HG02973 (cell line): ENCODE results near the gene DIAPH1.

Experiments
- ATAC-seq: cut with Tn5 transposase; IDR thresholded peaks from one replicate; pipeline ENCODE4 v1.9.1; 2021; ENCODE audit warnings: moderate library complexity; ENCODE audit not compliant: unreplicated experiment

DIAPH1 gene

DNA sequence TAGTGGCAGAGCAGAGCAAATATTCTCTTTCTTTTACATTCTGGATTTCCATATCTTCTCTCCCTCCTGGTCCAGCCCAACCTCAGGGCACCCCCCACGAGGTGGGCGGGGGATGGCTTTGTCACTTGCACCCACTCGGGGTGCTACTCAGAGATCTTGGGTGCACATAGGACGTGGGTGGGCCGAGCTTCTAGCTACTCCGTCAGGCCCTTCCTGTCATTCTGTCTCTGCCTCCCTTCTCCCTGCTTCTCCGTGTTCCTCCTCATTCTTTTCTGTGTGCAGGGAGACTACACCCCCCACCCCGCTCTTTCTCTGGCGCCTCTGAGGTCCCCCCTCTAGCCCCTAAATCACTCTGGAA is 110.4 kb downstream of the DIAPH1 start:
- ATAC-seq, result no peak

DNA sequence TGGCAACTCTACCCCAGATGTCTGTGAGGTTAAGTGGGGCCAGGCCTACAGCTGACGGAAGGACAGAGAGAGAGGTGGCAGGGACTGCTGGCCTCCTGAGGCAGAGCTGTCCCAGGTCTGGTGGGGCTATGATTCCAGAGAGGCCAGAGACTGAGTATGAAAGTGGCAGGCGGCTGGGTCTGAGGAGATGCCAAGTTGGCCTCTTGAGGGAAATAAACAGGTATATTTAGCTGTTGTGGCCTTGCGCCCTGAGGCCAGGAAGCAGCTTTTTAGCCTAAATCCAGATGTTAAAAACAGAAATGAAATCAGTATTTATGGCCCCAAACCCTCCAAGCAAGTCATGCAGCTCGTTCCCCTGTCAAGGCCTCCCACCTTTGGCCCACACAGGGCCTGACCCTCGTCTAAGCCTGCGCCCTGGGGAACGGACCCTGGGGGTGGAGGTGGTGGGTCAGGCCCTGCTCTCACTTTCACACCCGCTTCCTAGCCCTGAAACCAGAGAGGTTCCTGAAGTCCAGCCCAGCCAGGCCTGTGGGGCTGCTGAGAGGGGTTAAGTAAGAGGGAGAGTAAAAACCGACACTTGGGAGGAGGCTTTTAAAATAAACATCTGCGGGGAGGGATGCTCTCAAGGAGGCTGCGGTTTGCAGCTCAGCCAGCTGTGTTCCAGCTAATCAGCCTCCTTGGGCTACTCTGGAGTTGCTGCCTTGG is 111.3 kb downstream of the DIAPH1 start:
- ATAC-seq, result peak; percentile 34

DNA sequence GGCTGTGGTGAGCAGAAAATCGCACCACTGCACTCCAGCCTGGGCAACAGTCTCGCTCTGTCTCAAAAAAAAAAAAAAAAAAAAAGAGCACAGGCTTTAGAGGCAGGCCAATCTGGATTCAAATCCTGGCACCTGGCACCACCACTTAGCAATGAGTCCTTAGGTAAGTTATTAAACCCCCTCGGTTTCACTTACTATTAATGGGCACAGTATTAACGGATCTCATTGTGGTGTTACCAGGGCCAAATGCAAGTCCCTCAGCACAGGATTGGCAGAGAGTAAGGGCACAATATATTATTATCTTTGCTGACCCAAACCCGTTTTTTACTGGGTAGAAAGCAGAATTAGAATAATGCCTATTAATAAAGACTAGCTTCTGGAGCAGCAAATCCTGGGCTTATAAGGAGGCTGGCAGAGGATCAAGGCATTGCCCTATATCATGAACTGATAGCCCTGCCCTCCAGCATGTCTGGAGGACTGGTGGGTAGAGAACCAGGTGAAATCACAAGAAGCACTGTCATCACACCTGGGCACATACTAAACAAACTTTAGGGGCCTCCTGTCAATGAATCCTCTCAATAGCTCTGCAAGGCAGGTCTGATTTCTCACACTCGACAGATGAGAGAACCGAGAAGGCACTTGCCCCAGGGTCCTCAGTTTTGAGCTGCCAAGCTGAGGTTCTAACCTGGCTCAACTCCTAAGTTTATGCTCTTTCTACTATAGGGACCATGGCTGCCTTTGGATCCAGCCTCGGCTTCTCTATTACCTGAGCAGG is 112.2 kb downstream of the DIAPH1 start:
- ATAC-seq, result no peak

DNA sequence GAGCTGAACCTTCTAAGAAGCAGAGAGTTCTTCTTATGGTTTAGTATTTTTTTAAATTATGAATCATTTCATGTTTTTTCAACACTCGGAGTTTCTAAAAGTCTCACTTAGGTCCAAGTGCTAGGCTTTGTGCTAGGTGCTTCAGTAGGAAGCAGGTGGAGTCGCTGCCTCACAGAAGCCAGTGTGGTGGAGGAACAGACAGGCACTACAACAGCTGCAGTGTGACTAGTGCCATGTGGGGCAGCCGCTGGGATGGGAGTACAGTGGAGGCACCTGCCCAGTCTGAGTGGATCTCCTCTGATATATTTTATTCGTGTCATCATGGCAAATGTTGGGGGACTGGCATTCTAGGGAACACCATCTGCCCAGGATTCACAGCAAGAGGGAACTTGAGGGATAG is 114.6 kb downstream of the DIAPH1 start:
- no peak for ATAC-seq

DNA sequence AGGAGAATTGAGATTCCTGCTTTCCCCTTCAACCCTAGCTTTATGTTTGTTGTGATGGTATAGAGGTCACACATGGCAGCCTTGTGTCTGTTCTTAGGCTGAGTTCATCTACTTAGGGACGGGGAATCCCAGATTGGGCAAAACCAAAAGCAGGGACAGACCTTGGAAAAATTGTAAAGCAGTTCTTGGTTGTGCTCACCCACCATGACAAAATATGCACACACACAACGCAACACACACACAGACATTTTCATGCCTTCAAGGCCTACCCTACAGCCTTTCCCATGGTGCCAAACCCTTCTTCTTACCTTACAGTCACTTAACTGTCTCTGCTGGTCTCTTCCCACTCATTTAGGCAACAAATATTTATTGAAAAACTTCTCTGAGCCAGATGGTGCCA is 115.1 kb downstream of the DIAPH1 start:
- ATAC-seq, result no peak

DNA sequence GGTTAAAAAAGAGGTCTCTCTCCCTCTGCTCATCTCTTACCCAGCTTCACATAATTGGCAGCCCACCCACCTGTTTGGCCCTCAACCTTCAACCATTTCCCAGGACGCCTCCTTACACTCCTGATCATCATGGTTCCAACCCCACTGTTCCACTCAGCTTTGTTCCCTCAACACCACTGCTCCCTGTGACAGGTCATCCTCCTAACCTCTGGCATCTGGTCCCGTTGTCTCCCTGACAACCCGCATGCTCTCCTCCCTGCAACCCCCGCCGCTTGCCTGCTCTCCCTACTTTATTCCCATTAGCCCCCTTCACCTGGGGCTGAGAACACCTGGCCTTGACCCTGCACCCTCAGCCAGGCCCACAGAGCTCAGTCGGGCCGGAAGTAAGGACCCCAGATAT is 117.0 kb downstream of the DIAPH1 start:
- no peak for ATAC-seq

DNA sequence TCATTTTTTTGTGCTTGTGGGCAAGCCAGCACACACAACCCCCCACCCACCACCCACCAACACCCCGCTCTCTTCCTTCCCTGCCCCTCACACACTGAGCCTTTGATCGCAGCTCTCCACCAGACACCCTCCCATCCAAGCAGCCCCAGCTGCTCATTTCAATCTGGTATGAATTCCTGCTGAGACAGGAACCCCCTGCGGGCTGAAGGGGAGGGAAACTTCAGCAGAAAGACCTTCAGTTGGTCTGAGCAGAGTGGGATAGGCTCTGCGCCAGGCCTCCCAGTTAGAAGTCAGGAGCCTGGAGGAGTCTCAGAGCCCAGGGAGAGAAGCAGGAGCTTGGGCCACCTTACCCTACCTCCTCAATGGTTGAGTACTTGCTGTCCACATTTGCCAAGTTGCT is 122.8 kb downstream of the DIAPH1 start:
- ATAC-seq, result no peak

DNA sequence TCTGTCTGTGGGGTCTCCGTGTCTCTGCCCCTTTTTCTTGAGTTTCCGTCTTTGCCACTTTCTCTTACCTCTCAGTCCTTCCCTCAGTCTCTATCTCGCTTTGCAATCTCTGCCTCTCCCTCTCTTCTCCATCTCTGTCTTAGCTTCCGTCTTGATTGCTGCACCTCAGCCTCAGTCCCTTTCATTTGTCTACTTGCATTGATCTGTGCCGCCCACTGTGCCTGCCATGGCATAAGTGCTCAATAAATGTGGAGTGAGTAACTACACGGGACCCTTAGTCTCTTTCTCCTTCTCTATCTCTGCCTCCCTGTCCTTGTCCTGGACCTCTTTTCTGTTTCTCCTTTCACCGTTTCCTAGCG is 123.4 kb downstream of the DIAPH1 start:
- no peak for ATAC-seq

DNA sequence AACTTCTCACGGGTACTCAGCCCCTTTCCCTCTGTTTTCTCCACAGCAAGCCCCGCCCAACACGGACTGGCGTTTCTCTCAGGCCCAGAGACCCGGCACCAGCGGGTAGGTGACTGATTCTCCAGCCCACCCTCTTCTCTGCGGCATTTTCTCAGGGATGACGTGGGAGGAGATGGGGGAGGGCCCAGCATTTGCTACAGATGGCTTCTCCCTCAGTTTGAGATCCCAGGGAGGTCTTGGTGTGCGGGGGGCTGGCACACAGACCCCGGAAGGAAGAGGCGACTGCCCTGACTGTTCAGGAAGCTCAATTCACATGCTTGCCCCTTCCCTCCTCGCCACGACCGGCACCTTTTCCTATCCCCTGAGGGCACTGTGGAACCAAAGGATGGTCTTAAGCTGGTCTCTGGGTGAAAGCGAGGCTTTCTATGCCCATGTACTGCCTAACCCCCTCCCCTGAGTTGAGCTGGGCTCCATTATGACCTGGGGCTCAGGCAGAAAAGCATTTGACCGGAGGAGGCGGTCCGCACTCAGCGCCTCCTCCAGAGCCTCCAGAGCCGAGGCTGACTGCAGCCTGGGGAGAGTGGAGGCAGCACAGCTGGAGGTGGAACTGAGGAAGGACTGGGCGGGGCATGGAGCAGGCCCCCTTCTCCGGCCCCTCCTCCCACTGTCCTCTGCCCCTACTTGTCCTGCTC is 123.9 kb downstream of the DIAPH1 start:
- ATAC-seq, result no peak

DNA sequence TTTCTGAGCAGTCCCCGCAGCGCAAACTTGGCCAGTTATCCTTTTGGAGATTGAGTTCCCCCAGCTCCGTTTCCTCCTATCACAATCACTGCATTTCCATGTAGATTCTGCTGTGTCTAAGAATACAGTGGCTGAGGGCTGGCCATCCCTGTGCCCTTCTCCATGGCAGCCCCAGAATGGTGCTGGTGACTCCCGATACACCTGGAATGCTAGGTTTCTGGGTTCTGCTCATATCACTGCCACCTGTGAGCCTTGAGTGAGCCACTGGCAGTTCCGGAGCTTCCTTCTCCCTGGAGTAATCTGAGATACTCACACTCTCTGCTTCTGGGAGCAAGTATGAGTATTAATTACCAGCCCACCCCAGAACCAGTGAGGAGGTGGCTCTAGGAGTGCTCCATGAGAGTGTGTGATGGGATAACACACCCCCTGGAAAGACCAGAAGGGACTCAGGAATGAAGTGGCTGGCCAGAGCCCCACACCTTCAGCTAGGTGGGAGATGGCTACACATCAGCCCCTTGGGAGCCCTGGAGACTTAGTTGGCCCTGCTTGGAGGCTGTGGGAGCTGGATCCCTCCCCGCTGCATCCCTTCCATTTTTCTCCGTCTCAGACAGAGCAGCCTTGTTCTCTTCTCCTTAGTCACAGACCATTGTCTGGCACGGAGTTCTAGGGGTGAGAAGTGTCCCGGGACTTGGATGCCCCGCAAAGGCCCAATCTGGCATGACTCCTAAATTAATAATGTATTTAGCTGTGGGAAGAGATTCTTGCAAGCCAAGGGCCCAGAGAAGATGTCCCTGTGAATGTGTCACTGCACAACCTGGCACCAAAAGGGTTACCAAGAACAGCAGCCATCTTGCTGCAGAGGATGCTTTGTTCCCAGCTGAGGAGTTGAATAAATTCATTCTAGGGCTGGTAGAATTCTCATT is 125.0 kb downstream of the DIAPH1 start:
- ATAC-seq, result no peak

DNA sequence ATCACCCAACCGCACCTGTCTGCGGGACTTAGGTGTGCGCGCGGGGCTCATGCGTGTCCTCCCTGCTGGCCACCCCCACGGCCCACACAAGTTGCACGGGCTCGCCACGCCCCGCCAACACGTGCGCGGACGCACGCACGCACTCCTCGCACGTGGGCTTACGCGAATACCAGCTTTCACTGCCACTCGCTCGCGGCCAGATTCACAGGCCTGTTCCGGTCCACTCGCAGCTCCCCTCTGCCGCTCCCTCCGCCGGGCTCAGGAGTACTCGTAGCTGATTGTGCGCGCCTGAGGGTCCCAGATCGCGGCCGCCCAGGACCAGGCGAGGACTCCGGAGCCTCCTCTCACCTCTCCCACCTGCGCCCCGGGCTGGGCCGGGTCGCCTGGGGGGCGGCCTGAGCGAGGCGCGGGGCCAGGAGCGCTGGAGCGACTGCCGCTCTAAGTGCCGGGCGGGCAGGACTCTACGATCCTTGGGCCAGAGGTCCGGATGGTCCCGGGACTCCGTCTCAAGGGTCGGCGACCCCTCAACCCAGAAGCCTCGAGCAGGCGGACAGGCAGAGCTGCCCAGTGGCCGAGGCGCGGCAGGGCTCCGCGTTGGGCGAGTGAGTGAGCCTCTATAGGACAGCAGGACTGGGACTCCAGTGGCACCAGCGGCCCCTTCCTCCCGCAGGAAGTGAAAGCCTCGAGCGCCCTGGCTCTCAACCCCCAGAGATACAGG is 126.5 kb downstream of the DIAPH1 start:
- ATAC-seq, result peak; percentile 57

DNA sequence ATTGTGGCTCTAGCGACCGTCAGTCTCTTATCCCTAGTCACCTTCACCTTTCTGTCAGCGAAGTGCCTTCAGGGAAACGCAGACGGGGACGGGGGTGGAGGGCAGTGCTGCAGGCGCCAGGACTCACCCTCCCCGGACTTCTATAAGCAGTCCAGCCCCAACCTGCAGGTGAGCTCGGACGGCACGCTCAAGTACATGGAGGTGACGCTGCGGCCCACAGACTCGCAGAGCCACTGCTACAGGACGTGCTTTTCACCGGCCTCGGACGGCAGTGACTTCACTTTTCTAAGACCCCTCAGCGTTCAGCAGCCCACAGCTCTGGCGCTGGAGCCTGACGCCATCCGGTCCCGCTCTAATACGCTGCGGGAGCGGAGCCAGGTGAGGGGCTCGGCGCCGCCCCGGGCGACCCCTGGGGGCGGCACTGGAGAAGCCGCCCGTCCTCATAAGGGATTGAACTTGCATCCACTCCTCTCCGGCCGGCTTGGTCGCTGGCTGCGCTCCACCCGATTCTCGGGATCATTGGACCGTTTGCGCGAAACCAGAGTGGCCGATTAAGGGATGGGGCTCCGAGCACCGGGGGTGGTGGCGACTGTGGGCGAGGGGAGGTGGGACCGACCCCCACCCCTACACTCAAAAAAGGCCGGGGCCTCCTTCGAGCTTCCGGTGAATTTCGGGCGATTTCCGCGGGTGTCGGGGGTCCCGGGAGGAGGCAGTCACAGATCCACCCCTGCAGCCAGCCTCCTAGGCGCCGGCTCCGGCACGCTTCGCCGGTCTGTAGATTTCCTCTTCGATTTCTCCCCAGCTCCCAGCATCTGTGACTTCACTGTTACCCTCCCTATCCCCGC is 127.3 kb downstream of the DIAPH1 start:
- peak; percentile 23 for ATAC-seq

DNA sequence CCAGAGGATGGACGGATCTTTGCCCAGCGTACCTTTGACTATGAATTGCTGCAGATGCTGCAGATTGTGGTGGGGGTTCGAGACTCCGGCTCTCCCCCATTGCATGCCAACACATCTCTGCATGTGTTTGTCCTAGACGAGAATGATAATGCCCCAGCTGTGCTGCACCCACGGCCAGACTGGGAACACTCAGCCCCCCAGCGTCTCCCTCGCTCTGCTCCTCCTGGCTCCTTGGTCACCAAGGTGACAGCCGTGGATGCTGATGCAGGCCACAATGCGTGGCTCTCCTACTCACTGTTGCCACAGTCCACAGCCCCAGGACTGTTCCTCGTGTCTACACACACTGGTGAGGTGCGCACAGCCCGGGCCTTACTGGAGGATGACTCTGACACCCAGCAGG is 128.0 kb downstream of the DIAPH1 start:
- ATAC-seq, result no peak

DNA sequence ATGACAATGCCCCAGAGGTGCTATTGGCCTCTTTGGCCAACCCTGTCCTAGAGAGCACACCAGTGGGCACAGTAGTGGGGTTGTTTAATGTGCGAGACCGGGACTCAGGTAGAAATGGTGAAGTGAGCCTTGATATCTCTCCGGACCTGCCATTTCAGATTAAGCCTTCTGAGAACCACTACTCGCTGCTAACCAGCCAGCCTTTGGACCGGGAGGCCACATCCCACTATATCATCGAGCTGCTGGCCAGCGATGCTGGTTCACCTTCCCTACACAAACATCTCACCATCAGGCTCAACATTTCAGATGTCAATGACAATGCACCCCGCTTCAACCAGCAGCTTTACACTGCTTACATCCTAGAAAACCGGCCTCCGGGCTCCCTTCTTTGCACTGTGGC is 128.5 kb downstream of the DIAPH1 start:
- no peak for ATAC-seq

DNA sequence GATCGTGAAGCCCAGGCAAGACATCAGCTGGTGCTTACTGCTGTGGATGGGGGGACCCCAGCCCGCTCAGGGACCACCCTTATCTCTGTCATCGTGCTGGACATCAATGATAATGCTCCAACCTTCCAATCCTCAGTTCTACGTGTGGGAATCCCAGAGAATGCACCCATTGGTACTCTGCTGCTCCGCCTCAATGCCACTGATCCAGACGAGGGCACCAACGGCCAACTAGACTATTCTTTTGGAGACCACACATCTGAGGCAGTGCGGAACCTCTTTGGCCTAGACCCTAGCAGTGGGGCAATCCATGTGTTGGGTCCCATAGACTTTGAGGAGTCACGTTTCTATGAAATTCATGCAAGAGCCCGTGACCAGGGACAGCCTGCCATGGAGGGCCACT is 129.0 kb downstream of the DIAPH1 start:
- no peak for ATAC-seq

DNA sequence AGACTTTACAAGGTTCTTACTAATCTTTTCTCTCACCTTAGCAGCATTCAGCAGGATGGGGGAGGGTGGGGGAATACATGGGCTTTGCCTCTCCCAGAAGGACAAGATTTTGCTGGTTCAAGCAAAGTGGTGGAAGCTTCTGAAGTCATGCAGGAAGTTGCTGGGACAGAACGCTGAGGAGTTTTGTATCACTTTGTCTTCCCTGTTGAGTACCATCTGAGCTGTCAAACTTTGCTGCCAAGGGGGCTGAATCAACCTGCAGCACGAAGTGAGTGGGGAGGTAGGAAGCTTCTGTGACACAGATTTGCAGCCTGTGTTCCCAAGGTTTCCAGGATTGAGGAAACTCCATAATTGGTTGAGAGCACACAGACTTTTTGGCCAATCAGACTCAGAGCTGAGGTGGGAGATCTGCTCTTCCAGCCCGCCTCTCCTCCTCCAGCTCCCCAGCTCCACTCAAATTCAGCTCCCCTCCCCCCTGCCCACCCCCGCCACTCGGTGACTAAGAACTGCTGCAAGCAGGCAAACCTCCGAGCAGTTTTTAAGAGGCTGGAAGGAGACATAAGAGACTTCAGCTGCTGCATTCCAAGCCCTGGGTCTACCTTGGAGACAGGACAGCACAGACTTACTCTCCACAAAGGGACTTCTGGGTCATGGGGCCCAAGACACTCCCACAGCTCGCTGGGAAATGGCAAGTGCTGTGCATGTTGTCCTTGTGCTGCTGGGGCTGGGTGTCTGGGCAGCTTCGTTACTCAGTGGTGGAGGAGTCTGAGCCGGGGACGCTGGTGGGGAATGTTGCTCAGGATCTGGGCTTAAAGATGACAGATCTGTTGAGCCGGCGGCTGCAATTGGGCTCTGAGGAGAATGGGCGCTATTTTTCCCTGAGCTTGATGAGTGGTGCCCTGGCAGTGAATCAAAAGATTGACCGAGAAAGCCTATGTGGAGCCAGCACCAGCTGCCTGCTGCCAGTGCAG is 129.9 kb downstream of the DIAPH1 start, which contains the start of gene PCDHGC5:
PCDHGC5 (plus strand) TSS at position 491 of the 971 bp plus-strand sequence; CDS start at position 651, 160 bp downstream.
- ATAC-seq, result no peak

DNA sequence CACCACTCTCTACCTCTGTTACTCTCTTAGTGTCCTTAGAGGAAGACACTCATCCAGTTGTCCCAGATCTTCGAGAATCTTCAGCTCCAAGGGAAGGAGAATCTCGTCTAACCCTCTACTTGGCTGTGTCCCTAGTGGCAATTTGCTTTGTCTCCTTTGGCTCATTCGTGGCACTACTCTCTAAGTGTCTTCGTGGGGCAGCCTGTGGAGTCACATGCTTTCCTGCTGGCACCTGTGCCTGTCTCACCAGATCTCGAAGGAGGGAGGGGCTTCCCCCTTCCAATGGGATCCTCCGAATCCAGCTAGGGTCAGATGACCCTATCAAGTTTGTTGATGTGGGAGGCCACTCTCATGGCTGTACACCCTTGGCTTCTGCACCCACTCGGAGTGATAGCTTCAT is 131.7 kb downstream of the DIAPH1 start:
- no peak for ATAC-seq

DNA sequence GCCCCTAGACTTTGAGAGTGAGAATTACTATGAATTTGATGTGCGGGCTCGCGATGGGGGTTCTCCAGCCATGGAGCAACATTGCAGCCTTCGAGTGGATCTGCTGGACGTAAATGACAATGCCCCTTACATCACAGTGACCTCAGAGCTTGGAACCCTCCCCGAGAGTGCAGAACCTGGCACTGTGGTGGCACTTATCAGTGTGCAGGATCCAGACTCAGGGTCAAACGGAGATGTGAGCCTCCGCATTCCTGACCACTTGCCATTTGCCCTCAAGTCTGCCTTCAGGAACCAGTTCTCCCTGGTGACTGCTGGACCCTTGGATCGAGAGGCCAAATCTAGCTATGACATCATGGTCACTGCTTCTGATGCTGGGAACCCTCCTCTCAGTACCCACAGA is 132.7 kb downstream of the DIAPH1 start:
- ATAC-seq, result no peak
